ENCODE data around the gene GPRC5D. TPM values are rescaled to one million over a fixed set of nuclear protein-coding genes. Genes with fewer than 3 reads are reported as not detected.

GPRC5D gene
- total RNA-seq, 4 donors from 2014 or later = 0.48 TPM; not detected in 3

- 75 to 81% methylated on average over 1 of the region's 1 CpG for WGBS, 2 donors (ENCODE audit: low coverage in 1 of 2)
Observed at GRCh38 chr12:12951504-12951903, 466 bp downstream of the GPRC5D start.

GRCh38 chr12:12947902-12948301, 4.1 kb downstream of the GPRC5D start:
- Histone ChIP-seq H3K4me3 (no peak overlapping the region), H3K27ac (no peak overlapping the region), H3K9me3 (no peaks in the 10 kb centered on the region), H3K36me3 (no peaks in the 10 kb centered on the region), H3K4me1 (no peaks in the 10 kb centered on the region), H3K27me3 (no peaks in the 10 kb centered on the region)
- WGBS, 2 donors (ENCODE audit: low coverage in 1 of 2) = 78 to 87% methylated on average over 3 to 4 of the region's 4 CpGs
- in situ Hi-C loops (cut with MboI; ENCODE audit: low pct_ligation_motif_present in 1 of 4, low pct_unique_long_range_greater_than_20kb in 1 of 4, low sequenced_read_pairs in 3 of 4) = no loop called here
- no peak for TF ChIP-seq POLR2A (IDR thresholded peaks at IDR 0.05)
- TF ChIP-seq, protein P1, sequence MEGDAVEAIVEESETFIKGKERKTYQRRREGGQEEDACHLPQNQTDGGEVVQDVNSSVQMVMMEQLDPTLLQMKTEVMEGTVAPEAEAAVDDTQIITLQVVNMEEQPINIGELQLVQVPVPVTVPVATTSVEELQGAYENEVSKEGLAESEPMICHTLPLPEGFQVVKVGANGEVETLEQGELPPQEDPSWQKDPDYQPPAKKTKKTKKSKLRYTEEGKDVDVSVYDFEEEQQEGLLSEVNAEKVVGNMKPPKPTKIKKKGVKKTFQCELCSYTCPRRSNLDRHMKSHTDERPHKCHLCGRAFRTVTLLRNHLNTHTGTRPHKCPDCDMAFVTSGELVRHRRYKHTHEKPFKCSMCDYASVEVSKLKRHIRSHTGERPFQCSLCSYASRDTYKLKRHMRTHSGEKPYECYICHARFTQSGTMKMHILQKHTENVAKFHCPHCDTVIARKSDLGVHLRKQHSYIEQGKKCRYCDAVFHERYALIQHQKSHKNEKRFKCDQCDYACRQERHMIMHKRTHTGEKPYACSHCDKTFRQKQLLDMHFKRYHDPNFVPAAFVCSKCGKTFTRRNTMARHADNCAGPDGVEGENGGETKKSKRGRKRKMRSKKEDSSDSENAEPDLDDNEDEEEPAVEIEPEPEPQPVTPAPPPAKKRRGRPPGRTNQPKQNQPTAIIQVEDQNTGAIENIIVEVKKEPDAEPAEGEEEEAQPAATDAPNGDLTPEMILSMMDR (IDR thresholded peaks at IDR 0.05) = no peak
- no peak for TF ChIP-seq POLR2AphosphoS5 (IDR thresholded peaks at IDR 0.05)
- TF ChIP-seq EP300 (IDR thresholded peaks at IDR 0.05; ENCODE audit: low read depth) = no peak
- no peak for DNase-seq
- intact Hi-C loops (cut with DNase I; ENCODE audit: low total_unique reads) = no loop called here

More at GRCh38 chr12:12951504-12951903, 466 bp downstream of the GPRC5D start:
- Histone ChIP-seq H3K4me1 (no peaks in the 10 kb centered on the region), H3K4me3 (no peak overlapping the region), H3K27me3 (no peaks in the 10 kb centered on the region), H3K36me3 (no peaks in the 10 kb centered on the region), H3K27ac (no peak overlapping the region), H3K9me3 (no peaks in the 10 kb centered on the region)
- intact Hi-C loops (cut with DNase I; ENCODE audit: low total_unique reads) = no loop called here
- in situ Hi-C loops (cut with MboI; ENCODE audit: low pct_ligation_motif_present in 1 of 4, low pct_unique_long_range_greater_than_20kb in 1 of 4, low sequenced_read_pairs in 3 of 4) = no loop called here
- no peak for DNase-seq
- TF ChIP-seq POLR2A (IDR thresholded peaks at IDR 0.05) (no peak), POLR2AphosphoS5 (IDR thresholded peaks at IDR 0.05) (no peak), EP300 (IDR thresholded peaks at IDR 0.05; ENCODE audit: low read depth) (no peak)
- TF ChIP-seq, protein P1 (IDR thresholded peaks at IDR 0.05) = no peak

DNA sequence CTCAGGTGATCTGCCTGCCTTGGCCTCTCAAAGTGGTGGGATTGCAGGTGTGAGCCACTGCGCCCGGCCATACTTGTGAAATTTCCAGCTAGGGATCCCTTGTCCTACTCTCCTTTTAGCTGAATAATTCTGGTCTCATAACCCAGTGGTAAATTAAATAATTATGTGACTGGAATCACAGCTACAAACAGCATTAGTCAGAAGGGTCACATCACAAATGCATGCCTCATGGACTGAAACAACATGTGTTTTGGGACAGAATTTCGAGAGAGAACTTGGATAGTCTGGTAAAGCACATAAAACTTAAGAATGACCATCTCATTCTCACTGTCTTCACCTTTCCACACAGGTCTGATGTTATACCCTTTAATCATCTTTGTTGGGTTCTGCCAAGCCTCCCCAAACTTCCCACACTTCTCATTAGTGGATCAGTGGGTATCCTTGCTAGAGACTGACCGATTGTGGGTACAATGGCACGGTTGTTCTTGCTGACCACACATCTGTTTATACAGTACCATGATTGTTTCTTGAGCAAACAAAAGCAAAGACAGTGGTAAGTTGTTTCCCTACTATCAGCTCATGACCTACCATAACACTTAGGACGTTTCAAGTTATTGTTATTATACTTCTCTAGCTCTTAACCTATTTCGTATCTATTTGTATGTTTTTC, 5.1 kb downstream of the GPRC5D start:
- H3K27ac ChIP-seq = no peak overlapping the region
- H3K4me3 ChIP-seq = no peak overlapping the region
- intact Hi-C loops (cut with DNase I; ENCODE audit: low total_unique reads) = no loop called here
- no peaks in the 10 kb centered on the region for H3K27me3 ChIP-seq
- TF ChIP-seq EP300 (IDR thresholded peaks at IDR 0.05; ENCODE audit: low read depth) = no peak
- TF ChIP-seq POLR2AphosphoS5 (IDR thresholded peaks at IDR 0.05) = no peak
- TF ChIP-seq, protein P1 (IDR thresholded peaks at IDR 0.05) = no peak
- no peak for TF ChIP-seq POLR2A (IDR thresholded peaks at IDR 0.05)
- no peak for DNase-seq
- no peaks in the 10 kb centered on the region for H3K36me3 ChIP-seq
- no peaks in the 10 kb centered on the region for H3K9me3 ChIP-seq
- 64 to 74% methylated on average over 7 of the region's 7 CpGs for WGBS, 2 donors (ENCODE audit: low coverage in 1 of 2)
- in situ Hi-C loops (cut with MboI; ENCODE audit: low pct_ligation_motif_present in 1 of 4, low pct_unique_long_range_greater_than_20kb in 1 of 4, low sequenced_read_pairs in 3 of 4) = no loop called here
- H3K4me1 ChIP-seq = no peaks in the 10 kb centered on the region

GRCh38 chr12:12945591-12945990, 6.4 kb downstream of the GPRC5D start:
- Histone ChIP-seq H3K4me3 (no peak overlapping the region), H3K4me1 (no peaks in the 10 kb centered on the region), H3K27ac (no peak overlapping the region), H3K27me3 (no peaks in the 10 kb centered on the region), H3K9me3 (no peaks in the 10 kb centered on the region), H3K36me3 (no peaks in the 10 kb centered on the region)
- intact Hi-C loops (cut with DNase I; ENCODE audit: low total_unique reads) (no loop called here), in situ Hi-C loops (cut with MboI; ENCODE audit: low pct_ligation_motif_present in 1 of 4, low pct_unique_long_range_greater_than_20kb in 1 of 4, low sequenced_read_pairs in 3 of 4) (no loop called here)
- no peak for DNase-seq
- TF ChIP-seq POLR2A (IDR thresholded peaks at IDR 0.05) = no peak
- no peak for TF ChIP-seq POLR2AphosphoS5 (IDR thresholded peaks at IDR 0.05)
- TF ChIP-seq, protein P1 (IDR thresholded peaks at IDR 0.05) = no peak
- no peak for TF ChIP-seq EP300 (IDR thresholded peaks at IDR 0.05; ENCODE audit: low read depth)
